Endothelial cell (in vitro differentiated cells): ENCODE data around the gene MACROD2. TPM values are rescaled to one million over a fixed set of nuclear protein-coding genes. Genes with fewer than 3 reads are reported as not detected.

Experiments used
- DNase-seq: peaks from one replicate; pipeline ENCODE4 v3.0.0; 2021; ENCODE audit warnings: low spot score
- H3K27ac Mint-ChIP-seq: one replicate; pipeline ENCODE4 v1.8.0; 2021; ENCODE audit warnings: mixed read lengths, inconsistent platforms; ENCODE audit not compliant: unreplicated experiment
- H3K27me3 Mint-ChIP-seq: one replicate; pipeline ENCODE4 v1.8.0; 2021; ENCODE audit warnings: mild to moderate bottlenecking, moderate library complexity, mixed read lengths, inconsistent platforms; ENCODE audit not compliant: unreplicated experiment
- H3K36me3 Mint-ChIP-seq: one replicate; pipeline ENCODE4 v1.8.0; 2021; ENCODE audit warnings: mild to moderate bottlenecking, low read depth, mixed read lengths, inconsistent platforms; ENCODE audit not compliant: unreplicated experiment
- H3K4me1 Mint-ChIP-seq: one replicate; pipeline ENCODE4 v1.8.0; 2021; ENCODE audit warnings: mild to moderate bottlenecking, mixed read lengths, inconsistent platforms; ENCODE audit not compliant: unreplicated experiment
- H3K4me3 Mint-ChIP-seq: one replicate; pipeline ENCODE4 v1.8.0; 2021; ENCODE audit warnings: mild to moderate bottlenecking, mixed read lengths, inconsistent platforms; ENCODE audit not compliant: unreplicated experiment
- H3K9me3 Mint-ChIP-seq: one replicate; pipeline ENCODE4 v1.8.0; 2021; ENCODE audit warnings: mixed read lengths, inconsistent platforms; ENCODE audit not compliant: unreplicated experiment
- CTCF ChIP-seq: fragments of 200-600 bp; sonication (generic); IDR thresholded peaks from one replicate; pipeline ENCODE4 v1.5.0; 2021; ENCODE audit warnings: antibody characterized with exemption; ENCODE audit not compliant: unreplicated experiment
- total RNA-seq: library from RNA; stranded (reverse); fragmentation: NEBNext Ultra II Directional; extraction: Animal tissue kit (Norgen Biotek cat#: 25700); gene quantifications from one replicate; pipeline ENCODE4 v1.2.1, GENCODE V29; 2021; ENCODE audit not compliant: unreplicated experiment

The MACROD2 gene
- total RNA-seq, 1 donor from 2014 or later: 6.4 TPM

- no peak for TF ChIP-seq CTCF
- H3K4me3 Mint-ChIP-seq: no peak overlapping the region
- no peaks in the 10 kb centered on the region for H3K36me3 Mint-ChIP-seq
- H3K4me1 Mint-ChIP-seq: no peaks in the 10 kb centered on the region
- H3K9me3 Mint-ChIP-seq: no peaks in the 10 kb centered on the region
- no peak overlapping the region for H3K27ac Mint-ChIP-seq
- no peak for DNase-seq
- no peaks in the 10 kb centered on the region for H3K27me3 Mint-ChIP-seq
Measured at GRCh38 chr20:15547119-15547518, 1551.8 kb downstream of the MACROD2 start.

- Mint-ChIP-seq H3K9me3 (no peaks in the 10 kb centered on the region), H3K4me3 (no peak overlapping the region), H3K27ac (no peak overlapping the region), H3K4me1 (no peaks in the 10 kb centered on the region), H3K27me3 (no peaks in the 10 kb centered on the region), H3K36me3 (no peaks in the 10 kb centered on the region)
- no peak for DNase-seq
- no peak for TF ChIP-seq CTCF
Measured at GRCh38 chr20:15550116-15550870, 1555.0 kb downstream of the MACROD2 start.

GRCh38 chr20:15555913-15556312 lies 1560.6 kb downstream of the MACROD2 start:
- H3K4me1 Mint-ChIP-seq: no peaks in the 10 kb centered on the region
- H3K27me3 Mint-ChIP-seq: no peaks in the 10 kb centered on the region
- H3K27ac Mint-ChIP-seq: no peak overlapping the region
- H3K4me3 Mint-ChIP-seq: no peak overlapping the region
- H3K36me3 Mint-ChIP-seq: no peaks in the 10 kb centered on the region
- no peak for DNase-seq
- no peak for TF ChIP-seq CTCF
- H3K9me3 Mint-ChIP-seq: no peaks in the 10 kb centered on the region

- no peak overlapping the region for H3K4me3 Mint-ChIP-seq
Measured at GRCh38 chr20:15556869-15557268, 1561.6 kb downstream of the MACROD2 start.

More at GRCh38 chr20:15556869-15557268, 1561.6 kb downstream of the MACROD2 start:
- no peaks in the 10 kb centered on the region for H3K36me3 Mint-ChIP-seq
- H3K4me1 Mint-ChIP-seq: no peaks in the 10 kb centered on the region
- no peak for TF ChIP-seq CTCF
- H3K9me3 Mint-ChIP-seq: no peaks in the 10 kb centered on the region
- H3K27ac Mint-ChIP-seq: no peak overlapping the region
- no peak for DNase-seq
- no peaks in the 10 kb centered on the region for H3K27me3 Mint-ChIP-seq
